OCI-LY1 (cell line): Measurements from ENCODE around the gene OTOP3.

Experiments
- EZH2 ChIP-seq: fragments of 200-600 bp; sonication (generic), shearing (Covaris generic); IDR thresholded peaks from 2 replicates; pipeline ENCODE4 v1.8.0; 2017; ENCODE audit warnings: borderline replicate concordance, mixed run types, mild to moderate bottlenecking, antibody characterized with exemption, low read length, moderate library complexity, mixed read lengths
- TF ChIP-seq, protein P1 (sequence below): fragments of 200-600 bp; sonication (generic), shearing (Covaris generic); IDR thresholded peaks from 2 replicates; pipeline ENCODE4 v1.5.1; 2017; ENCODE audit warnings: mild to moderate bottlenecking, antibody characterized with exemption, low read length, moderate library complexity, mixed read lengths

DNA sequence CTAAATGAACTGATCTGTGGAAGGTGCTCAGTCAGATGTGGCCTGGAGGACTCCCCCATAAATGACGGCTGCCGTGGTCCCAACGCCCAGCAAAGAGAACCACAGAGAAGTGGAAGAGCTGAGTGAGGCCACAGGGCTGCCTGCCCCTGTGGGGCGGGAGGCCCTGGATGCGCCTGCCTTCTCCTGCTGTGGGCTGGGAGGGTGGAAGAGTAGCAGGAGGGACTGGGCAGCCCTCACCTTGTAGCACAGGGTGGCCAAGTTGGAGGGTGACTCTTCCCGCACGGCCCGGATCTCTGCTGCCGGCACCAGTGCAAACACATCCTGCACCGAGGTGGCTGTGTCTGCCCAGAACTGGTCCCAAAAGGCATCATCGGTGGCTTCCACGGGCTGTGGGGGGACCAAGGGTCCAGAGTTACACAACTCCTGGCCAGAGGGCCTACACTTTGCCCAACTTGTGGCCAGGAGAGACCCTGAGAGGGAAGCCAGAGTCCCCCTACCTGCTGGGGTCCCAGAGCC lies 28.6 kb downstream of the OTOP3 start:
- TF ChIP-seq, protein P1, sequence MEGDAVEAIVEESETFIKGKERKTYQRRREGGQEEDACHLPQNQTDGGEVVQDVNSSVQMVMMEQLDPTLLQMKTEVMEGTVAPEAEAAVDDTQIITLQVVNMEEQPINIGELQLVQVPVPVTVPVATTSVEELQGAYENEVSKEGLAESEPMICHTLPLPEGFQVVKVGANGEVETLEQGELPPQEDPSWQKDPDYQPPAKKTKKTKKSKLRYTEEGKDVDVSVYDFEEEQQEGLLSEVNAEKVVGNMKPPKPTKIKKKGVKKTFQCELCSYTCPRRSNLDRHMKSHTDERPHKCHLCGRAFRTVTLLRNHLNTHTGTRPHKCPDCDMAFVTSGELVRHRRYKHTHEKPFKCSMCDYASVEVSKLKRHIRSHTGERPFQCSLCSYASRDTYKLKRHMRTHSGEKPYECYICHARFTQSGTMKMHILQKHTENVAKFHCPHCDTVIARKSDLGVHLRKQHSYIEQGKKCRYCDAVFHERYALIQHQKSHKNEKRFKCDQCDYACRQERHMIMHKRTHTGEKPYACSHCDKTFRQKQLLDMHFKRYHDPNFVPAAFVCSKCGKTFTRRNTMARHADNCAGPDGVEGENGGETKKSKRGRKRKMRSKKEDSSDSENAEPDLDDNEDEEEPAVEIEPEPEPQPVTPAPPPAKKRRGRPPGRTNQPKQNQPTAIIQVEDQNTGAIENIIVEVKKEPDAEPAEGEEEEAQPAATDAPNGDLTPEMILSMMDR, result no peak
- TF ChIP-seq EZH2, result no peak
